GM18507 (cell line): ENCODE measurements around the gene ZBTB24.

Experiments used
- DNase-seq: peaks from one replicate; pipeline ENCODE4 v3.0.0; 2011; ENCODE audit warnings: low read depth; ENCODE audit not compliant: insufficient read length; ENCODE audit errors: extremely low spot score
- FAIRE-seq: peaks from 2 replicates; lab custom pipeline; 2011; peaks lifted over from hg19 to GRCh38; lab: Jason Lieb, UNC

Gene ZBTB24

GRCh38 chr6:109440331-109441068, 42.5 kb downstream of the ZBTB24 start, which contains the start of the genes PPIL6 and SMPD2:
Gene PPIL6, minus strand, starts transcription at chr6:109440628. Its CDS starts 38 bp downstream, at chr6:109440590.
Gene SMPD2, plus strand, starts transcription at chr6:109440724. Its CDS starts 398 bp downstream, at chr6:109441122.
- peak; percentile 49 for FAIRE-seq
- peak; percentile 82 for DNase-seq

- DNase-seq (no peak), FAIRE-seq (no peak)
Observed at GRCh38 chr6:109436041-109436440, 47.0 kb downstream of the ZBTB24 start.

- FAIRE-seq, result no peak
Observed at GRCh38 chr6:109434456-109434855, 48.6 kb downstream of the ZBTB24 start.

GRCh38 chr6:109429496-109429895, 53.5 kb downstream of the ZBTB24 start:
- no peak for DNase-seq
- no peak for FAIRE-seq

More at GRCh38 chr6:109434456-109434855, 48.6 kb downstream of the ZBTB24 start:
- DNase-seq, result no peak

- no peak for DNase-seq
- no peak for FAIRE-seq
Observed at GRCh38 chr6:109428889-109429477, 54.0 kb downstream of the ZBTB24 start.

- FAIRE-seq (no peak), DNase-seq (no peak)
Observed at GRCh38 chr6:109424946-109425345, 58.1 kb downstream of the ZBTB24 start.

- FAIRE-seq, result no peak
Observed at GRCh38 chr6:109421184-109421583, 61.8 kb downstream of the ZBTB24 start.

GRCh38 chr6:109420751-109421150, 62.3 kb downstream of the ZBTB24 start:
- FAIRE-seq (no peak), DNase-seq (no peak)

More at GRCh38 chr6:109421184-109421583, 61.8 kb downstream of the ZBTB24 start:
- DNase-seq, result no peak

- FAIRE-seq, result no peak
- DNase-seq, result no peak
Observed at GRCh38 chr6:109417646-109418045, 65.4 kb downstream of the ZBTB24 start.
